GM12874 (cell line): ENCODE measurements around the gene ERAP2.

ENCODE experiments used
- TF ChIP-seq, protein P1 (sequence below): IDR thresholded peaks from 2 replicates; pipeline ENCODE4 v1.5.1; 2011; ENCODE audit warnings: low read depth, mild to moderate bottlenecking, control low read depth, low read length, moderate library complexity; ENCODE audit not compliant: insufficient read depth

The ERAP2 gene

DNA sequence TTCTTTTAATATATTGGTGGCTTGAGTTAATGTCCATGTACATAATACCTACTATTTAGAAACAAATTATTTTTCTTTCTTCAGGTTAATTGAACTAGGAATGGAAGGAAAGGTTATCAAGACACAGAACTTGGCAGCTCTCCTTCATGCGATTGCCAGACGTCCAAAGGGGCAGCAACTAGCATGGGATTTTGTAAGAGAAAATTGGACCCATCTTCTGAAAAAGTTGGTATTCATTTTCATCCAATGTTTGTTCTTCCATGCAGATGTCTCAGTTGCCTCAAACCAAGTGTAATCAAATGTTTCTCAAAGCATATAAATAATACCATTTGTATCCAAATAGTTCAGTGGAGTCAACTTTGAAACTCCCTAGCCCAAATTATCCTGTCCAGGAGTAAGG, 36.9 kb downstream of the ERAP2 start:
- TF ChIP-seq, protein P1, sequence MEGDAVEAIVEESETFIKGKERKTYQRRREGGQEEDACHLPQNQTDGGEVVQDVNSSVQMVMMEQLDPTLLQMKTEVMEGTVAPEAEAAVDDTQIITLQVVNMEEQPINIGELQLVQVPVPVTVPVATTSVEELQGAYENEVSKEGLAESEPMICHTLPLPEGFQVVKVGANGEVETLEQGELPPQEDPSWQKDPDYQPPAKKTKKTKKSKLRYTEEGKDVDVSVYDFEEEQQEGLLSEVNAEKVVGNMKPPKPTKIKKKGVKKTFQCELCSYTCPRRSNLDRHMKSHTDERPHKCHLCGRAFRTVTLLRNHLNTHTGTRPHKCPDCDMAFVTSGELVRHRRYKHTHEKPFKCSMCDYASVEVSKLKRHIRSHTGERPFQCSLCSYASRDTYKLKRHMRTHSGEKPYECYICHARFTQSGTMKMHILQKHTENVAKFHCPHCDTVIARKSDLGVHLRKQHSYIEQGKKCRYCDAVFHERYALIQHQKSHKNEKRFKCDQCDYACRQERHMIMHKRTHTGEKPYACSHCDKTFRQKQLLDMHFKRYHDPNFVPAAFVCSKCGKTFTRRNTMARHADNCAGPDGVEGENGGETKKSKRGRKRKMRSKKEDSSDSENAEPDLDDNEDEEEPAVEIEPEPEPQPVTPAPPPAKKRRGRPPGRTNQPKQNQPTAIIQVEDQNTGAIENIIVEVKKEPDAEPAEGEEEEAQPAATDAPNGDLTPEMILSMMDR: no peak

DNA sequence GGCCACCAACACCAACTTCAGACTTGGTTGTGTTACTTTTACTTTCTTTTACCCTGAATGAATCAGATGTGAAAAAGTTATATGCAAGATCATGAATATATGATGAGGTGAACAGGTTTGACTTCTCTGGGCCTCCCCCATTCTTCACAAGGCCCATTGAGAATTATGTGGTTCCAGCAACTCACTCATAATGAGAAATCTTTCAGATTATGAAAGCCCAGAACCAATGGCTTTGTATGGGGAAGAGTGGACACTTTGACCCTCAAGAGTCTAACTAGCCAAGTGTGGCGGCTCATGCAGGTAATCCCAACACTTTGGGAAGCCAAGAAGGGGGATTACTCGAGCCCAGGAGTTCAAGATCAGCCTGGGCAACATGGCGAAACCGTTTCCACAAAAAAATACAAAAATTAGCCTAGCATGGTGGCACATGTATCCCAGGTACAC, 43.5 kb downstream of the ERAP2 start:
- TF ChIP-seq, protein P1: no peak

DNA sequence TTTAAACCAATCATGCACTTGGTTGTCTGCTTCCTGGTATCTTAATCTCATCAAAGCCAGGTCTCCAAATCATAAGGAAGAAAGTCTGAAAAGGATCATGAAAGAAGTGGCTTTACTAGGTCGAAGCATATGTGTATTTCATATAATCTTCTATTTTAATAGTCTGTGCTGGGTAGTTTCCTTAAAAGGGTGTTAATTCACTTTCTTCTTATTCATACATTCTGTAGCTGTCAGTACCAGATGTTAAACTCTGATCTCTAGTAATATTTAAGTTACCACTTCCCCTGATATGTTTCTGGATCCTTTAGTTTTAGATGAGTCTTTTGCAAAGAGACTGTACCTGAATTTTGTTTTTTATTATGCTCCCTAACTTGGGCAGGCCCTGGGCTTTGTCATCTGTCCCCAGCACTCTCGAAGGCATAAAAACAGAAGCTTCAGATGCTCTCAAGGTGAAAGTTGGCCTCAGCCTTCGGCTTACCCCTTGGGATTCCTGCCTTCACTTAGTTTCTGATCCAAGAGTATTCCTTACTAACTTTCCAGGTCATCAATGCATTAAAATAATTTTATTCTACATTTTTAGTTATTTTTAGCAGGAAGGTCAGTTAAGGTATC, 44.5 kb downstream of the ERAP2 start:
- TF ChIP-seq, protein P1: no peak

DNA sequence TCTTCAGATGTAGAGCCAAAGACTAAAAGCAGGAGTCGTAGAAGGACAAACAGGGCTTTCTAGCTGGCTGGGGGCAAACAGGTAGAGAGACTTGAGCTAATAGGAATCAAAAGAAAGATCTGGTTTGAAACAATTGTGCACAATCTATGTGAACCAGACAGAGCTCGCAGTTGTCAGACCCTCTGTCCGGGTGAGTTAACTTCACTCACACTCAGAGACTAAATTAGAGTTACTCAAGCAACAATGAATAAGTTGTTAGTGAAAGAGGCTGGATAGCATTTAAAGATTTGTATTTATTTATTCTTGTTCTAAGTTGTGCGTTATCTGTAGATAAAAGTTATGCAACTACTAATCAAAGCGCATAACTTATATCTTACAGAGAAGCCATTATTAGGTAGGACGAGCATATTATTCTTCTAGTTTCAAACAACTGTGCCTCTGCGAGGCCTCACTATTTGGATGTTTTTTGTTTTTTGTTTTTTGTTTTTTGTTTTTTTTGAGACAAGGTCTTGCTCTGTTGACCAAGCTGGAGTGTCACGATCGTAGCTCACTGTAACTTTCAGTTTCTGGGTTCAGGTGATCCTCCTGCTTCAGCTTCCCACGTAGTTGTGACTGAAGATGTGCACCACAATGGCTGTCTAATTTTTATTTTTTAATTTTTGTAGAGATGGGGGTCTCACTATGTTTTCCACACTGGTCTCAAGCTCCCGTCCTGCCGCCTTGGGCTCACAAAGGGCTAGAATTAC, 46.4 kb downstream of the ERAP2 start:
- TF ChIP-seq, protein P1: no peak

DNA sequence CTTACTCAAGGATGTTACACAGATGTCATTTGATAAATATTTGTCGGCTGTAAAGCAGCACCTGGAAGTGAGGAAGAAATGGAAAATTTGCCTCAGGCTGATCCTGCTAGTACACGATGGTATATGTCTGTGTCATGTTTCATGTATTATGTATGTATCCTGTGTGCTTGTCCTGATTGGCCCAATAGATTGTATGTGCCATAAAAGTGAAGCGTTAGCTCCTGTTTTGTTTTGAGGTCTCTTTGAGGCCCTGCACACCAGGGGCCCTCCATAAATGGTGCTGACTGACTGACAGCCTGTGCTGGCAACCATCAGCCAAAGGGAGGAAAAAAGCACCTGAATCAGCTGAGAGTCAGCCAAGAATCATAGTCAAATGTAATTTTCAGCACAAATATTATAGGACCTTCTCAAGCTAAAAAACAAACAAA, 47.7 kb downstream of the ERAP2 start:
- TF ChIP-seq, protein P1: no peak

DNA sequence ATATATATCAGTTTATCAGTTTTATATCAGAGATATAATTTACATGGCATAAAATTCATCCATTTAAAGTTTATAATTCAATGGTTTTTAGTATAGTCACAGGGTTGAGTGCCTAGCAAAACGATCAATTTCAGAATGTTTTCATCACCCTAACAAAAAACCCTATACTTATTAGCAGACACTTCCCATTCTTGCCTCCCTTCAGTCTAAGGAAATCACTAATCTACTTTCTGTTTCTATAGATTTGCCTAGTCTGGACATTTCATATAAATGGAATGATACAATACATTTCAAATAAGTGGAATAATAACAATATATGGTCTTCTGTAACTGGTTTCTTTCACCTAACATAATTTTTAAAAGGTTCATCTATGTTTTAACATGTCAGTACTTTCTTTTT, 50.0 kb downstream of the ERAP2 start:
- TF ChIP-seq, protein P1: no peak

DNA sequence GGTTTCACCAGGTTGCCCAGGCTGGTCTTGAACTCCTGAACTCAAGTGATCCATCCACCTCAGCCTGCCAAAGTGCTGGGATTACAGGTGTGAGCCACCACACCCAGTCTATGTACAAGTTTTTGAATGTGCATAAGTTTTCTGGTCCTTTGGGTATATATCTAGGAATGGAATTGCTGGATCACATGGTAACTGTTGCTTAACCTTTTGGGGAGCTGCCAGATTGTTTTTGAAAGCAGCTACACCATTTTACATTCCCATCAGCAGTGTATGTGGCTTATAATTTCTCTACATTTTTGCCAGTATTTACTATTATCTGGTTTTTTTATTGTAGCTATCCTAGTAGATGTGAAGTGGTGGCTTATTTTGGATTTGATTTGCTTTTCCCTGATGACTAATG, 50.7 kb downstream of the ERAP2 start:
- TF ChIP-seq, protein P1: no peak
